Measurements from ENCODE around the gene DDX47. TPM values are rescaled to one million over a fixed set of nuclear protein-coding genes. Genes with fewer than 3 reads are reported as not detected.
"Not testable (repeated sequence)": the region's sequence is repeated elsewhere in the genome, so short reads cannot be mapped to it uniquely, and the experiment has no call there.

The DDX47 gene
- total RNA-seq, 1 donor from 2014 or later = 69.3 TPM

DNA sequence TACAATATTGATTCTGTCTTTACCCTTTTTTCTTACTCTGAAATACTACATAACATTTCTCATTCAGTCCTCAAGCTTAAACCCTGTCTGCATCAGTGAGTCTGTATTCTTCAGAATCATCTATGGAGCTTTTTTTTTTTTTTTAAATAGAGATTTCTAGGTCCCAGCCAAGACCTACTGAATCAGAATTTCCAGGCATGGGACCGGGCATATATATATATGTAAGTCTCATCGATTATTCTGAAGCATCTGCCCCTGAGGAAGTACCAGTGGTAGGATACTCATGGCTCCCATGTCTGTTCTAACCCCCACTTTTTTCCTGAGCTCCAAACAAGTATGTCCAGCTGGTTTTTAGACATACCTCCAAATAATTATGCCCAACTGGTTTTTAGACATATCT is 6.1 kb downstream of the DDX47 start:
- no peaks in the 10 kb centered on the region for H3K9me3 Mint-ChIP-seq
- TF ChIP-seq, protein P1, sequence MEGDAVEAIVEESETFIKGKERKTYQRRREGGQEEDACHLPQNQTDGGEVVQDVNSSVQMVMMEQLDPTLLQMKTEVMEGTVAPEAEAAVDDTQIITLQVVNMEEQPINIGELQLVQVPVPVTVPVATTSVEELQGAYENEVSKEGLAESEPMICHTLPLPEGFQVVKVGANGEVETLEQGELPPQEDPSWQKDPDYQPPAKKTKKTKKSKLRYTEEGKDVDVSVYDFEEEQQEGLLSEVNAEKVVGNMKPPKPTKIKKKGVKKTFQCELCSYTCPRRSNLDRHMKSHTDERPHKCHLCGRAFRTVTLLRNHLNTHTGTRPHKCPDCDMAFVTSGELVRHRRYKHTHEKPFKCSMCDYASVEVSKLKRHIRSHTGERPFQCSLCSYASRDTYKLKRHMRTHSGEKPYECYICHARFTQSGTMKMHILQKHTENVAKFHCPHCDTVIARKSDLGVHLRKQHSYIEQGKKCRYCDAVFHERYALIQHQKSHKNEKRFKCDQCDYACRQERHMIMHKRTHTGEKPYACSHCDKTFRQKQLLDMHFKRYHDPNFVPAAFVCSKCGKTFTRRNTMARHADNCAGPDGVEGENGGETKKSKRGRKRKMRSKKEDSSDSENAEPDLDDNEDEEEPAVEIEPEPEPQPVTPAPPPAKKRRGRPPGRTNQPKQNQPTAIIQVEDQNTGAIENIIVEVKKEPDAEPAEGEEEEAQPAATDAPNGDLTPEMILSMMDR (conservative IDR thresholded peaks at IDR 0.05) = no peak
- H3K4me1 Mint-ChIP-seq = peaks cover 11% of the 10 kb centered on the region
- peaks cover 14% of the 10 kb centered on the region for H3K36me3 Mint-ChIP-seq (ENCODE audit: low read depth)
- no peak for DNase-seq (ENCODE audit: low read depth, low spot score)
- no peak overlapping the region for H3K27ac Mint-ChIP-seq (ENCODE audit: unreplicated experiment)
- H3K27me3 Mint-ChIP-seq (ENCODE audit: low read depth) = no peaks in the 10 kb centered on the region
- H3K4me3 Mint-ChIP-seq = no peak overlapping the region

DNA sequence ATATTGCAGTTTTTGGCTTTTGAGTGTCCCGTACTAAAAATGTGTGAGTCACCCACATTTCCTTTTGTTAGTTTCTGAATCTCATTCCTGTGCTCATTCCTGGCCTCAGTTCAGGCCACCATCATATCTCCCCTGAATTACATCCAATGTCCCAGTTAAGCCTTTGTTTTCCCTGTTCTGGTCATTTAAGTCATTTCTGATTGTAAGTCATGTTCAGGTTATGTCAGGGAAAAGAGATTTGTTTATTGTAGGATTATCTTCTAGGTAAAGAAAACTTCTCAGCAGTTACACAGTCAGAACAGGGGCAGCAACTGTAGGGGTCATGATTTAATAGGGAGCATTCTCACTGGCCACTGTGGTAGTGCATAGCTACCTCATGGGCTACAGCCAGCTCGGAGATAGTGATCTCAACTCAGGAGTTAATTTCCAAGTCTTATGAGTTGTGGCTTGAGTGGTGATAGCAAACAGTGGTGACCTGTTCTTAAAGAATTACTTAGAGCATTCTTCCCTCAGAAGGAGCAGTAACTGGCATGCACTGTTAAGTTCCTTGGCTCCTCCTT is 6.7 kb downstream of the DDX47 start:
- no peak for DNase-seq (ENCODE audit: low read depth, low spot score)
- Mint-ChIP-seq H3K4me1 (peaks cover 8% of the 10 kb centered on the region), H3K27ac (ENCODE audit: unreplicated experiment) (peak overlapping the region; percentile 36), H3K27me3 (ENCODE audit: low read depth) (no peaks in the 10 kb centered on the region), H3K9me3 (no peaks in the 10 kb centered on the region), H3K4me3 (no peak overlapping the region), H3K36me3 (ENCODE audit: low read depth) (peaks cover 14% of the 10 kb centered on the region)
- TF ChIP-seq, protein P1 (conservative IDR thresholded peaks at IDR 0.05) = no peak

DNA sequence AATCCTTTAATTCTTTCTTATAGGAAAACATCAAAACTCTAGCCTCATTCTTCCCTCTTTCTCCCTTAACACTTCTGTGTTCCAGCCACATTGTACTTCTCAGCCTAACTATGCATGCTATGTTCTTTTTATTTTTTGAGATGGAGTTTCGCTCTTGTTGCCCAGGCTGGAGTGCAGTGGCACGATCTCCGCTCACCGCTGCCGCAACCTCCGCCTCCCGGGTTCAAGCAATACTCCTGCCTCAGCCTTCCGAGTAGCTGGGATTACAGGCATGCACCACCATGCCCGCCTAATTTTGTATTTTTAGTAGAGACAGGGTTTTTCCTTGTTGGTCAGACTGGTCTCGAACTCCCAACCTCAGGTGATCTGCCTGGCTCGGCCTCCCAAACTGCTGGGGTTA is 7.2 kb downstream of the DDX47 start:
- H3K9me3 Mint-ChIP-seq; H3K27ac Mint-ChIP-seq (ENCODE audit: unreplicated experiment); DNase-seq (ENCODE audit: low read depth, low spot score); H3K4me3 Mint-ChIP-seq; H3K27me3 Mint-ChIP-seq (ENCODE audit: low read depth); H3K4me1 Mint-ChIP-seq: not testable (repeated sequence)
- H3K36me3 Mint-ChIP-seq (ENCODE audit: low read depth) = peaks cover 13% of the 10 kb centered on the region

DNA sequence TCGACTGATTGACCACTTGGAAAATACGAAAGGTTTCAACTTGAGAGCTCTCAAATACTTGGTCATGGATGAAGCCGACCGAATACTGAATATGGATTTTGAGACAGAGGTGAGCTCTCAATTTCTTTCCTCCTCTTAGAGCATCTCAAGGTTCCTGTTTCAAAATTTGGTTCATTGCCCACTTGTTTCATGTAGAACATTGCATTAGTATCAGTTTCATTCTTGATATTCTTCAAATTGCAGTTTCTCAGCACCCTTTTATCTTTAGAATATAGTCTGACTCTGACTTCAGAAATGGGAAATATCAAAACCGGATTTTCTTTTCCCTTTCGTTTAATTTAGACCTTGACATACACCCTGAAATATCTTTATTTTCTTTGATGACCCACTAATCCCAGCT is 8.8 kb downstream of the DDX47 start:
- Mint-ChIP-seq H3K36me3 (ENCODE audit: low read depth) (peaks cover 7% of the 10 kb centered on the region), H3K4me1 (no peaks in the 10 kb centered on the region), H3K27me3 (ENCODE audit: low read depth) (no peaks in the 10 kb centered on the region), H3K27ac (ENCODE audit: unreplicated experiment) (no peak overlapping the region), H3K9me3 (no peaks in the 10 kb centered on the region), H3K4me3 (no peak overlapping the region)
- DNase-seq (ENCODE audit: low read depth, low spot score) = no peak
- TF ChIP-seq, protein P1 (conservative IDR thresholded peaks at IDR 0.05) = no peak

DNA sequence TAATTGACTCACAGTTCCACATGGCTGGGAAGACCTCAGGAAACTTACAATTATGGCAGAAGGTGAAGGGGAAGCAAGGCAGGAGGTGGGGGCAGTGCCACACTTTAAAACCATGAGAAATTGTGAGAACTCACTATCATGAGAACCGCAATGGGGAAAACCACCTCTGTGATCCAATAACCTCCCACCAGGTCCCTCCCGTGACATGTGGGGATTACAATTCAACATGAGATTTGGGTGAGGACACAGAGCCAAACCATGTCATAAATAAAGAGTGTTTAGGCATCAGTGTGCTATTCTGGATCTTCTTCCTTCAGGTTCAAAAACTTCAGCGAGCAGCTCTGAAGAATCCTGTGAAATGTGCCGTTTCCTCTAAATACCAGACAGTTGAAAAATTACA is 9.7 kb downstream of the DDX47 start:
- DNase-seq (ENCODE audit: low read depth, low spot score) = no peak
- Mint-ChIP-seq H3K27me3 (ENCODE audit: low read depth) (no peaks in the 10 kb centered on the region), H3K36me3 (ENCODE audit: low read depth) (peaks cover 12% of the 10 kb centered on the region), H3K4me3 (no peak overlapping the region), H3K4me1 (no peaks in the 10 kb centered on the region), H3K9me3 (no peaks in the 10 kb centered on the region), H3K27ac (ENCODE audit: unreplicated experiment) (no peak overlapping the region)
- TF ChIP-seq, protein P1 (conservative IDR thresholded peaks at IDR 0.05) = no peak

DNA sequence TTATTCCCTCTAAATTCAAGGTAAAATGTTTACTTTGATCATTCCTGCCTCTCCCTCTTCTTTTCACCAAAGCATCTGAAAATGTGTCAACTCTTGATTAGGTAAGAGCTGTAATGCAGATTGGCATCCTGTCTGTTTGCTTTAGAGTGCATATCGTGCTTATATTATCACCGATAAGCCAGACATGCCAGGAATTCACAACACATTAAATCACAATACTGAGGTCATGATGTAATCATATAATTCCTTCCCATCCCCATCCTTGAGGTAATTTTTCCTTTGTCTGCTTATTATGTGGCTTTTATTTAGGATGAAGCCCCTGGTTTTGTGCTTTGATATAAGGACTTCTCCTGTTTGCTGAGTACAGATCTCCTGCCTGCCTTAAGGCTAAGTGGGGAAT is 10.2 kb downstream of the DDX47 start:
- H3K4me3 Mint-ChIP-seq = no peak overlapping the region
- no peak overlapping the region for H3K27ac Mint-ChIP-seq (ENCODE audit: unreplicated experiment)
- DNase-seq (ENCODE audit: low read depth, low spot score) = no peak
- TF ChIP-seq, protein P1 (conservative IDR thresholded peaks at IDR 0.05) = no peak
- H3K27me3 Mint-ChIP-seq (ENCODE audit: low read depth) = no peaks in the 10 kb centered on the region
- no peaks in the 10 kb centered on the region for H3K9me3 Mint-ChIP-seq
- peaks cover 12% of the 10 kb centered on the region for H3K36me3 Mint-ChIP-seq (ENCODE audit: low read depth)
- no peaks in the 10 kb centered on the region for H3K4me1 Mint-ChIP-seq

Data from neural crest cell (in vitro differentiated cells).